GM12878 (cell line): ENCODE measurements around the gene DYRK4.

Experiments
- BACH1 ChIP-seq: fragments of 450-650 bp; IDR thresholded peaks from 2 replicates; pipeline ENCODE4 v1.6.1; 2017; ENCODE audit warnings: mild to moderate bottlenecking, borderline replicate concordance
- CTCF ChIP-seq, 3 experiments: IDR thresholded peaks in 2 of 3; conservative IDR thresholded peaks in 1 of 3; 2 replicates each; pipeline ENCODE4 v1.5.1; 2011; ENCODE audit warnings: low read depth in 3 of 3, low read length in 3 of 3, mild to moderate bottlenecking in 3 of 3, control low read depth in 2 of 3, moderate library complexity in 2 of 3, inconsistent platforms in 1 of 3, mixed read lengths in 1 of 3; ENCODE audit not compliant: control insufficient read depth in 2 of 3, insufficient read depth in 1 of 3; ENCODE audit errors: extremely low read depth in 1 of 3
- EP300 ChIP-seq, 2 experiments: fragments of 150-350 bp in 1 of 2; IDR thresholded peaks; 2 replicates each; pipeline ENCODE4 v1.6.1; 2011 to 2012; ENCODE audit warnings: low read depth in 2 of 2, low read length in 2 of 2, borderline replicate concordance in 1 of 2, improper control_type of control experiment in 1 of 2, inconsistent platforms in 1 of 2; ENCODE audit not compliant: control insufficient read depth in 1 of 2
- POLR2A ChIP-seq: IDR thresholded peaks from 2 replicates; pipeline ENCODE4 v1.6.1; 2011; ENCODE audit warnings: low read depth, mild to moderate bottlenecking, low read length
- SP1 ChIP-seq: IDR thresholded peaks from one replicate; pipeline ENCODE4 v1.6.1; 2011; ENCODE audit warnings: low read depth, low read length
- ZBTB11 ChIP-seq: fragments of 450-650 bp; formaldehyde crosslinking; IDR thresholded peaks from 2 replicates; pipeline ENCODE4 v1.5.0; 2022; ENCODE audit warnings: mild to moderate bottlenecking, missing genetic modification characterization
- TF ChIP-seq, protein P1 (sequence below): IDR thresholded peaks from 2 replicates; pipeline ENCODE4 v1.6.1; 2012; ENCODE audit warnings: low read depth, low read length, improper control_type of control experiment
- TF ChIP-seq, protein P2 (sequence below): fragments of 450-650 bp; IDR thresholded peaks from 2 replicates; pipeline ENCODE4 v1.6.1; 2018; ENCODE audit warnings: mild to moderate bottlenecking, low read depth, moderate library complexity; ENCODE audit not compliant: partially characterized antibody

DNA sequence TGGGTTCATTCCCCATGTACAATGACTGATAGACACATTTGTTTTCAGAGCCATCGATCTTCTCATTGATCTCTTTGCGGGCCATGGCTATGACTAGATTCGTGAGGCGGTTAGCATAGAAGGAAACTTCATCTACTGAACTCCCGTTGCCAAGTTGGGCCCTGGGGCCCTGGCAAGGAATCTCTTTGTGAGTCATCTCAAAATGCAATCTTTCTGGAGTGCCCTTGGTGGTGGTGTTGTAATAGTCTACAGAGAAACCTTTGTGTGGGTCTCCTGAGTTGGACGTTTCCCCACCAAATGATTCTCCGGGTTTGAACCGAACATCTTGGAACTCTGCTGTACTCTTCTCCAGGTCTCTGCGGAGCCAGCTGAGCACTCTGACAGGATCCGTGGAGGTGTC, 66.4 kb downstream of the DYRK4 start:
- TF ChIP-seq CTCF (IDR thresholded peaks at IDR 0.05 in 2 of 3, conservative IDR thresholded peaks at IDR 0.05 in 1 of 3; ENCODE audit: control insufficient read depth in 2 of 3, extremely low read depth in 1 of 3, insufficient read depth in 1 of 3, low read depth in 3 of 3, low read length in 3 of 3) (no peak), ZBTB11 (CRISPR knock-in tag) (no peak), BACH1 (no peak), SP1 (no peak), EP300 (IDR thresholded peaks at IDR 0.05; ENCODE audit: borderline replicate concordance in 1 of 2, control insufficient read depth in 1 of 2, low read depth in 2 of 2, low read length in 2 of 2) (no peak), POLR2A (no peak)
- TF ChIP-seq, protein P1, sequence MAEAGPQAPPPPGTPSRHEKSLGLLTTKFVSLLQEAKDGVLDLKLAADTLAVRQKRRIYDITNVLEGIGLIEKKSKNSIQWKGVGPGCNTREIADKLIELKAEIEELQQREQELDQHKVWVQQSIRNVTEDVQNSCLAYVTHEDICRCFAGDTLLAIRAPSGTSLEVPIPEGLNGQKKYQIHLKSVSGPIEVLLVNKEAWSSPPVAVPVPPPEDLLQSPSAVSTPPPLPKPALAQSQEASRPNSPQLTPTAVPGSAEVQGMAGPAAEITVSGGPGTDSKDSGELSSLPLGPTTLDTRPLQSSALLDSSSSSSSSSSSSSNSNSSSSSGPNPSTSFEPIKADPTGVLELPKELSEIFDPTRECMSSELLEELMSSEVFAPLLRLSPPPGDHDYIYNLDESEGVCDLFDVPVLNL = no peak
- TF ChIP-seq, protein P2, sequence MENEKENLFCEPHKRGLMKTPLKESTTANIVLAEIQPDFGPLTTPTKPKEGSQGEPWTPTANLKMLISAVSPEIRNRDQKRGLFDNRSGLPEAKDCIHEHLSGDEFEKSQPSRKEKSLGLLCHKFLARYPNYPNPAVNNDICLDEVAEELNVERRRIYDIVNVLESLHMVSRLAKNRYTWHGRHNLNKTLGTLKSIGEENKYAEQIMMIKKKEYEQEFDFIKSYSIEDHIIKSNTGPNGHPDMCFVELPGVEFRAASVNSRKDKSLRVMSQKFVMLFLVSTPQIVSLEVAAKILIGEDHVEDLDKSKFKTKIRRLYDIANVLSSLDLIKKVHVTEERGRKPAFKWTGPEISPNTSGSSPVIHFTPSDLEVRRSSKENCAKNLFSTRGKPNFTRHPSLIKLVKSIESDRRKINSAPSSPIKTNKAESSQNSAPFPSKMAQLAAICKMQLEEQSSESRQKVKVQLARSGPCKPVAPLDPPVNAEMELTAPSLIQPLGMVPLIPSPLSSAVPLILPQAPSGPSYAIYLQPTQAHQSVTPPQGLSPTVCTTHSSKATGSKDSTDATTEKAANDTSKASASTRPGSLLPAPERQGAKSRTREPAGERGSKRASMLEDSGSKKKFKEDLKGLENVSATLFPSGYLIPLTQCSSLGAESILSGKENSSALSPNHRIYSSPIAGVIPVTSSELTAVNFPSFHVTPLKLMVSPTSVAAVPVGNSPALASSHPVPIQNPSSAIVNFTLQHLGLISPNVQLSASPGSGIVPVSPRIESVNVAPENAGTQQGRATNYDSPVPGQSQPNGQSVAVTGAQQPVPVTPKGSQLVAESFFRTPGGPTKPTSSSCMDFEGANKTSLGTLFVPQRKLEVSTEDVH = no peak
